Measurements from ENCODE around the gene TSHZ3. TPM values are rescaled to one million over a fixed set of nuclear protein-coding genes. Genes with fewer than 3 reads are reported as not detected.

The TSHZ3 gene
- total and polyA plus RNA-seq, 2 of the 8 experiments (the other 6 are each of a cell fraction or from before 2014, with no cell fraction given): 3.1 to 12.3 TPM

GRCh38 chr19:31338069-31338776 lies 11.0 kb downstream of the TSHZ3 start (continued):
- TF ChIP-seq, protein P1, sequence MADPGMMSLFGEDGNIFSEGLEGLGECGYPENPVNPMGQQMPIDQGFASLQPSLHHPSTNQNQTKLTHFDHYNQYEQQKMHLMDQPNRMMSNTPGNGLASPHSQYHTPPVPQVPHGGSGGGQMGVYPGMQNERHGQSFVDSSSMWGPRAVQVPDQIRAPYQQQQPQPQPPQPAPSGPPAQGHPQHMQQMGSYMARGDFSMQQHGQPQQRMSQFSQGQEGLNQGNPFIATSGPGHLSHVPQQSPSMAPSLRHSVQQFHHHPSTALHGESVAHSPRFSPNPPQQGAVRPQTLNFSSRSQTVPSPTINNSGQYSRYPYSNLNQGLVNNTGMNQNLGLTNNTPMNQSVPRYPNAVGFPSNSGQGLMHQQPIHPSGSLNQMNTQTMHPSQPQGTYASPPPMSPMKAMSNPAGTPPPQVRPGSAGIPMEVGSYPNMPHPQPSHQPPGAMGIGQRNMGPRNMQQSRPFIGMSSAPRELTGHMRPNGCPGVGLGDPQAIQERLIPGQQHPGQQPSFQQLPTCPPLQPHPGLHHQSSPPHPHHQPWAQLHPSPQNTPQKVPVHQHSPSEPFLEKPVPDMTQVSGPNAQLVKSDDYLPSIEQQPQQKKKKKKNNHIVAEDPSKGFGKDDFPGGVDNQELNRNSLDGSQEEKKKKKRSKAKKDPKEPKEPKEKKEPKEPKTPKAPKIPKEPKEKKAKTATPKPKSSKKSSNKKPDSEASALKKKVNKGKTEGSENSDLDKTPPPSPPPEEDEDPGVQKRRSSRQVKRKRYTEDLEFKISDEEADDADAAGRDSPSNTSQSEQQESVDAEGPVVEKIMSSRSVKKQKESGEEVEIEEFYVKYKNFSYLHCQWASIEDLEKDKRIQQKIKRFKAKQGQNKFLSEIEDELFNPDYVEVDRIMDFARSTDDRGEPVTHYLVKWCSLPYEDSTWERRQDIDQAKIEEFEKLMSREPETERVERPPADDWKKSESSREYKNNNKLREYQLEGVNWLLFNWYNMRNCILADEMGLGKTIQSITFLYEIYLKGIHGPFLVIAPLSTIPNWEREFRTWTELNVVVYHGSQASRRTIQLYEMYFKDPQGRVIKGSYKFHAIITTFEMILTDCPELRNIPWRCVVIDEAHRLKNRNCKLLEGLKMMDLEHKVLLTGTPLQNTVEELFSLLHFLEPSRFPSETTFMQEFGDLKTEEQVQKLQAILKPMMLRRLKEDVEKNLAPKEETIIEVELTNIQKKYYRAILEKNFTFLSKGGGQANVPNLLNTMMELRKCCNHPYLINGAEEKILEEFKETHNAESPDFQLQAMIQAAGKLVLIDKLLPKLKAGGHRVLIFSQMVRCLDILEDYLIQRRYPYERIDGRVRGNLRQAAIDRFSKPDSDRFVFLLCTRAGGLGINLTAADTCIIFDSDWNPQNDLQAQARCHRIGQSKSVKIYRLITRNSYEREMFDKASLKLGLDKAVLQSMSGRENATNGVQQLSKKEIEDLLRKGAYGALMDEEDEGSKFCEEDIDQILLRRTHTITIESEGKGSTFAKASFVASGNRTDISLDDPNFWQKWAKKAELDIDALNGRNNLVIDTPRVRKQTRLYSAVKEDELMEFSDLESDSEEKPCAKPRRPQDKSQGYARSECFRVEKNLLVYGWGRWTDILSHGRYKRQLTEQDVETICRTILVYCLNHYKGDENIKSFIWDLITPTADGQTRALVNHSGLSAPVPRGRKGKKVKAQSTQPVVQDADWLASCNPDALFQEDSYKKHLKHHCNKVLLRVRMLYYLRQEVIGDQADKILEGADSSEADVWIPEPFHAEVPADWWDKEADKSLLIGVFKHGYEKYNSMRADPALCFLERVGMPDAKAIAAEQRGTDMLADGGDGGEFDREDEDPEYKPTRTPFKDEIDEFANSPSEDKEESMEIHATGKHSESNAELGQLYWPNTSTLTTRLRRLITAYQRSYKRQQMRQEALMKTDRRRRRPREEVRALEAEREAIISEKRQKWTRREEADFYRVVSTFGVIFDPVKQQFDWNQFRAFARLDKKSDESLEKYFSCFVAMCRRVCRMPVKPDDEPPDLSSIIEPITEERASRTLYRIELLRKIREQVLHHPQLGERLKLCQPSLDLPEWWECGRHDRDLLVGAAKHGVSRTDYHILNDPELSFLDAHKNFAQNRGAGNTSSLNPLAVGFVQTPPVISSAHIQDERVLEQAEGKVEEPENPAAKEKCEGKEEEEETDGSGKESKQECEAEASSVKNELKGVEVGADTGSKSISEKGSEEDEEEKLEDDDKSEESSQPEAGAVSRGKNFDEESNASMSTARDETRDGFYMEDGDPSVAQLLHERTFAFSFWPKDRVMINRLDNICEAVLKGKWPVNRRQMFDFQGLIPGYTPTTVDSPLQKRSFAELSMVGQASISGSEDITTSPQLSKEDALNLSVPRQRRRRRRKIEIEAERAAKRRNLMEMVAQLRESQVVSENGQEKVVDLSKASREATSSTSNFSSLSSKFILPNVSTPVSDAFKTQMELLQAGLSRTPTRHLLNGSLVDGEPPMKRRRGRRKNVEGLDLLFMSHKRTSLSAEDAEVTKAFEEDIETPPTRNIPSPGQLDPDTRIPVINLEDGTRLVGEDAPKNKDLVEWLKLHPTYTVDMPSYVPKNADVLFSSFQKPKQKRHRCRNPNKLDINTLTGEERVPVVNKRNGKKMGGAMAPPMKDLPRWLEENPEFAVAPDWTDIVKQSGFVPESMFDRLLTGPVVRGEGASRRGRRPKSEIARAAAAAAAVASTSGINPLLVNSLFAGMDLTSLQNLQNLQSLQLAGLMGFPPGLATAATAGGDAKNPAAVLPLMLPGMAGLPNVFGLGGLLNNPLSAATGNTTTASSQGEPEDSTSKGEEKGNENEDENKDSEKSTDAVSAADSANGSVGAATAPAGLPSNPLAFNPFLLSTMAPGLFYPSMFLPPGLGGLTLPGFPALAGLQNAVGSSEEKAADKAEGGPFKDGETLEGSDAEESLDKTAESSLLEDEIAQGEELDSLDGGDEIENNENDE (IDR thresholded peaks at IDR 0.05; ENCODE audit: insufficient replicate concordance, low read length): no peak
- no peak for TF ChIP-seq FOSL1 (IDR thresholded peaks at IDR 0.05; ENCODE audit: insufficient read depth, low read depth, low read length)
- no peak for TF ChIP-seq JUND (IDR thresholded peaks at IDR 0.05; ENCODE audit: low read length)
- TF ChIP-seq GTF2F1 (IDR thresholded peaks at IDR 0.05; ENCODE audit: borderline replicate concordance, low read depth, low read length): no peak
- TF ChIP-seq HDAC2 (IDR thresholded peaks at IDR 0.05; ENCODE audit: borderline replicate concordance in 1 of 2, low read depth in 2 of 2, low read length in 2 of 2): peak in 1 of 2 experiments; percentile 53; a peak in 1 of 4 replicates
- TF ChIP-seq, protein P2, sequence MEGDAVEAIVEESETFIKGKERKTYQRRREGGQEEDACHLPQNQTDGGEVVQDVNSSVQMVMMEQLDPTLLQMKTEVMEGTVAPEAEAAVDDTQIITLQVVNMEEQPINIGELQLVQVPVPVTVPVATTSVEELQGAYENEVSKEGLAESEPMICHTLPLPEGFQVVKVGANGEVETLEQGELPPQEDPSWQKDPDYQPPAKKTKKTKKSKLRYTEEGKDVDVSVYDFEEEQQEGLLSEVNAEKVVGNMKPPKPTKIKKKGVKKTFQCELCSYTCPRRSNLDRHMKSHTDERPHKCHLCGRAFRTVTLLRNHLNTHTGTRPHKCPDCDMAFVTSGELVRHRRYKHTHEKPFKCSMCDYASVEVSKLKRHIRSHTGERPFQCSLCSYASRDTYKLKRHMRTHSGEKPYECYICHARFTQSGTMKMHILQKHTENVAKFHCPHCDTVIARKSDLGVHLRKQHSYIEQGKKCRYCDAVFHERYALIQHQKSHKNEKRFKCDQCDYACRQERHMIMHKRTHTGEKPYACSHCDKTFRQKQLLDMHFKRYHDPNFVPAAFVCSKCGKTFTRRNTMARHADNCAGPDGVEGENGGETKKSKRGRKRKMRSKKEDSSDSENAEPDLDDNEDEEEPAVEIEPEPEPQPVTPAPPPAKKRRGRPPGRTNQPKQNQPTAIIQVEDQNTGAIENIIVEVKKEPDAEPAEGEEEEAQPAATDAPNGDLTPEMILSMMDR (IDR thresholded peaks at IDR 0.05; ENCODE audit: control extremely low read depth in 1 of 3, insufficient read depth in 1 of 3, low read depth in 1 of 3, low read length in 3 of 3): peak; percentile 80 to 90 (median 82)
- no peak for TF ChIP-seq SUZ12 (IDR thresholded peaks at IDR 0.05; ENCODE audit: low read length)
